Measurements from ENCODE around the gene CACNA1G.

Gene CACNA1G

GRCh38 chr17:50576864-50577263 is 16.3 kb downstream of the CACNA1G start:
- Histone ChIP-seq H3K36me3 (ENCODE audit: control insufficient read depth, low read length) (no peaks in the 10 kb centered on the region), H3K4me2 (ENCODE audit: low read length) (no peak overlapping the region), H3K4me3 (ENCODE audit: low read length) (no peak overlapping the region), H3K4me1 (ENCODE audit: control insufficient read depth, low read length) (no peaks in the 10 kb centered on the region), H3K9me3 (ENCODE audit: control insufficient read depth, insufficient read depth, low read length) (no peaks in the 10 kb centered on the region), H3F3A (ENCODE audit: control insufficient read depth, insufficient read depth) (no peaks in the 10 kb centered on the region), H3K27me3 (ENCODE audit: control insufficient read depth, low read length) (peaks cover 13% of the 10 kb centered on the region), H3K27ac (ENCODE audit: low read depth, low read length) (no peak overlapping the region), H3K79me2 (ENCODE audit: control insufficient read depth, low read length) (no peaks in the 10 kb centered on the region), H4K20me1 (ENCODE audit: control insufficient read depth, insufficient read depth, low read depth, low read length) (no peaks in the 10 kb centered on the region), H3K9me2 (replicated peaks; ENCODE audit: control insufficient read depth, low read length) (no peaks in the 10 kb centered on the region)
- TF ChIP-seq, protein P1, sequence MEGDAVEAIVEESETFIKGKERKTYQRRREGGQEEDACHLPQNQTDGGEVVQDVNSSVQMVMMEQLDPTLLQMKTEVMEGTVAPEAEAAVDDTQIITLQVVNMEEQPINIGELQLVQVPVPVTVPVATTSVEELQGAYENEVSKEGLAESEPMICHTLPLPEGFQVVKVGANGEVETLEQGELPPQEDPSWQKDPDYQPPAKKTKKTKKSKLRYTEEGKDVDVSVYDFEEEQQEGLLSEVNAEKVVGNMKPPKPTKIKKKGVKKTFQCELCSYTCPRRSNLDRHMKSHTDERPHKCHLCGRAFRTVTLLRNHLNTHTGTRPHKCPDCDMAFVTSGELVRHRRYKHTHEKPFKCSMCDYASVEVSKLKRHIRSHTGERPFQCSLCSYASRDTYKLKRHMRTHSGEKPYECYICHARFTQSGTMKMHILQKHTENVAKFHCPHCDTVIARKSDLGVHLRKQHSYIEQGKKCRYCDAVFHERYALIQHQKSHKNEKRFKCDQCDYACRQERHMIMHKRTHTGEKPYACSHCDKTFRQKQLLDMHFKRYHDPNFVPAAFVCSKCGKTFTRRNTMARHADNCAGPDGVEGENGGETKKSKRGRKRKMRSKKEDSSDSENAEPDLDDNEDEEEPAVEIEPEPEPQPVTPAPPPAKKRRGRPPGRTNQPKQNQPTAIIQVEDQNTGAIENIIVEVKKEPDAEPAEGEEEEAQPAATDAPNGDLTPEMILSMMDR (IDR thresholded peaks at IDR 0.05; ENCODE audit: low read depth, low read length, poor library complexity, severe bottlenecking) = no peak
- no peak for TF ChIP-seq EZH2phosphoT487 (IDR thresholded peaks at IDR 0.05; ENCODE audit: borderline replicate concordance, low read length)

GRCh38 chr17:50577451-50577954 is 17.0 kb downstream of the CACNA1G start:
- no peak overlapping the region for H3K4me2 ChIP-seq (ENCODE audit: low read length)
- H3K9me3 ChIP-seq (ENCODE audit: control insufficient read depth, insufficient read depth, low read length) = no peaks in the 10 kb centered on the region
- H4K20me1 ChIP-seq (ENCODE audit: control insufficient read depth, insufficient read depth, low read depth, low read length) = no peaks in the 10 kb centered on the region
- no peaks in the 10 kb centered on the region for H3K9me2 ChIP-seq (replicated peaks; ENCODE audit: control insufficient read depth, low read length)
- H3K4me3 ChIP-seq (ENCODE audit: low read length) = no peak overlapping the region
- TF ChIP-seq, protein P1 (IDR thresholded peaks at IDR 0.05; ENCODE audit: low read depth, low read length, poor library complexity, severe bottlenecking) = no peak
- TF ChIP-seq EZH2phosphoT487 (IDR thresholded peaks at IDR 0.05; ENCODE audit: borderline replicate concordance, low read length) = no peak
- peaks cover 13% of the 10 kb centered on the region for H3K27me3 ChIP-seq (ENCODE audit: control insufficient read depth, low read length)
- no peaks in the 10 kb centered on the region for H3K4me1 ChIP-seq (ENCODE audit: control insufficient read depth, low read length)
- no peaks in the 10 kb centered on the region for H3K79me2 ChIP-seq (ENCODE audit: control insufficient read depth, low read length)
- no peak overlapping the region for H3K27ac ChIP-seq (ENCODE audit: low read depth, low read length)
- no peaks in the 10 kb centered on the region for H3F3A ChIP-seq (ENCODE audit: control insufficient read depth, insufficient read depth)
- no peaks in the 10 kb centered on the region for H3K36me3 ChIP-seq (ENCODE audit: control insufficient read depth, low read length)

GRCh38 chr17:50578173-50578572 is 17.7 kb downstream of the CACNA1G start:
- no peaks in the 10 kb centered on the region for H3F3A ChIP-seq (ENCODE audit: control insufficient read depth, insufficient read depth)
- H4K20me1 ChIP-seq (ENCODE audit: control insufficient read depth, insufficient read depth, low read depth, low read length) = no peaks in the 10 kb centered on the region
- TF ChIP-seq EZH2phosphoT487 (IDR thresholded peaks at IDR 0.05; ENCODE audit: borderline replicate concordance, low read length) = no peak
- TF ChIP-seq, protein P1 (IDR thresholded peaks at IDR 0.05; ENCODE audit: low read depth, low read length, poor library complexity, severe bottlenecking) = no peak
- H3K4me2 ChIP-seq (ENCODE audit: low read length) = no peak overlapping the region
- H3K36me3 ChIP-seq (ENCODE audit: control insufficient read depth, low read length) = no peaks in the 10 kb centered on the region
- H3K9me3 ChIP-seq (ENCODE audit: control insufficient read depth, insufficient read depth, low read length) = no peaks in the 10 kb centered on the region
- no peak overlapping the region for H3K27ac ChIP-seq (ENCODE audit: low read depth, low read length)
- H3K4me1 ChIP-seq (ENCODE audit: control insufficient read depth, low read length) = no peaks in the 10 kb centered on the region
- H3K4me3 ChIP-seq (ENCODE audit: low read length) = no peak overlapping the region
- no peaks in the 10 kb centered on the region for H3K9me2 ChIP-seq (replicated peaks; ENCODE audit: control insufficient read depth, low read length)
- peaks cover 13% of the 10 kb centered on the region for H3K27me3 ChIP-seq (ENCODE audit: control insufficient read depth, low read length)
- no peaks in the 10 kb centered on the region for H3K79me2 ChIP-seq (ENCODE audit: control insufficient read depth, low read length)
